ENCODE measurements around the gene GDA. TPM values are rescaled to one million over a fixed set of nuclear protein-coding genes. Genes with fewer than 3 reads are reported as not detected.
A peak's percentile ranks its signal among the peaks of the same experiment; 100 is the strongest.

GDA gene
- total RNA-seq, 1 experiment from 2014 or later = 24.3 TPM

DNA sequence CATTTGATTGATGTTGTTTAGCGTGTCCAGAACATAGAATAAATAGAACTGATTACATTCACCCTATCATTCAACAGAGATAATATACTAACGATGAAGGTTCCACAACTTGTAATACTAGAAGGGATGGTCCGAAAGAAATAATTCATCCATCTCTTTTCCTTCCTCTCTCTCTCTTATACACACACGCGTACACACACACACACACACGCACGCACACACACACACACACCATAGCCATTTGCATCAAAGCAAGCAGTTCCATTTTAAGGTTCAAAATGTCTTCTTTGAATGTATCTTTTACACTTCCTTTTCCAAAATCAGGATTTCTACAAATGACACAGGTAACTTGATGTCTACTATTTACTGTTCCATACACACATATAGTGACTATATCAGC is 887 bp downstream of the GDA start:
- H3K9me3 Mint-ChIP-seq (ENCODE audit: low read depth, unreplicated experiment) = peaks cover 4% of the 10 kb centered on the region
- intact Hi-C loops (cut with micrococcal nuclease; ENCODE audit: unreplicated experiment) = loop anchor here (5.0 to 10.0 kb wide), 2 partner anchors 122 to 675 kb away; no protein-coding TSS in a partner anchor
- H3K27me3 Mint-ChIP-seq (ENCODE audit: unreplicated experiment) = no peaks in the 10 kb centered on the region
- DNase-seq = peak; percentile 24
- TF ChIP-seq, protein P1, sequence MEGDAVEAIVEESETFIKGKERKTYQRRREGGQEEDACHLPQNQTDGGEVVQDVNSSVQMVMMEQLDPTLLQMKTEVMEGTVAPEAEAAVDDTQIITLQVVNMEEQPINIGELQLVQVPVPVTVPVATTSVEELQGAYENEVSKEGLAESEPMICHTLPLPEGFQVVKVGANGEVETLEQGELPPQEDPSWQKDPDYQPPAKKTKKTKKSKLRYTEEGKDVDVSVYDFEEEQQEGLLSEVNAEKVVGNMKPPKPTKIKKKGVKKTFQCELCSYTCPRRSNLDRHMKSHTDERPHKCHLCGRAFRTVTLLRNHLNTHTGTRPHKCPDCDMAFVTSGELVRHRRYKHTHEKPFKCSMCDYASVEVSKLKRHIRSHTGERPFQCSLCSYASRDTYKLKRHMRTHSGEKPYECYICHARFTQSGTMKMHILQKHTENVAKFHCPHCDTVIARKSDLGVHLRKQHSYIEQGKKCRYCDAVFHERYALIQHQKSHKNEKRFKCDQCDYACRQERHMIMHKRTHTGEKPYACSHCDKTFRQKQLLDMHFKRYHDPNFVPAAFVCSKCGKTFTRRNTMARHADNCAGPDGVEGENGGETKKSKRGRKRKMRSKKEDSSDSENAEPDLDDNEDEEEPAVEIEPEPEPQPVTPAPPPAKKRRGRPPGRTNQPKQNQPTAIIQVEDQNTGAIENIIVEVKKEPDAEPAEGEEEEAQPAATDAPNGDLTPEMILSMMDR (IDR thresholded peaks at IDR 0.05; ENCODE audit: unreplicated experiment) = no peak
- H3K27ac Mint-ChIP-seq (ENCODE audit: unreplicated experiment) = peak overlapping the region; percentile 87
- CTCF ChIA-PET = no interaction called here
- BruUV-seq (replicated peaks) = no TSS peak
- H3K36me3 Mint-ChIP-seq (ENCODE audit: insufficient read depth, unreplicated experiment) = peaks cover 36% of the 10 kb centered on the region
- H3K4me3 Mint-ChIP-seq (ENCODE audit: low read depth, unreplicated experiment) = peak overlapping the region; percentile 84
- H3K4me1 Mint-ChIP-seq (ENCODE audit: low read depth, unreplicated experiment) = peaks cover 28% of the 10 kb centered on the region

GRCh38 chr9:72150661-72151060 is 1.4 kb downstream of the GDA start:
- CTCF ChIA-PET = no interaction called here
- peak; percentile 30 for DNase-seq
- TSS peak; percentile 62 for BruUV-seq (replicated peaks)
- peaks cover 28% of the 10 kb centered on the region for H3K4me1 Mint-ChIP-seq (ENCODE audit: low read depth, unreplicated experiment)
- H3K27ac Mint-ChIP-seq (ENCODE audit: unreplicated experiment) = peak overlapping the region; percentile 87
- intact Hi-C loops (cut with micrococcal nuclease; ENCODE audit: unreplicated experiment) = loop anchor here (5.0 to 10.0 kb wide), 2 partner anchors 122 to 674 kb away; no protein-coding TSS in a partner anchor
- peak overlapping the region; percentile 84 for H3K4me3 Mint-ChIP-seq (ENCODE audit: low read depth, unreplicated experiment)
- H3K27me3 Mint-ChIP-seq (ENCODE audit: unreplicated experiment) = no peaks in the 10 kb centered on the region
- peaks cover 39% of the 10 kb centered on the region for H3K36me3 Mint-ChIP-seq (ENCODE audit: insufficient read depth, unreplicated experiment)
- TF ChIP-seq, protein P1 (IDR thresholded peaks at IDR 0.05; ENCODE audit: unreplicated experiment) = no peak
- peaks cover 7% of the 10 kb centered on the region for H3K9me3 Mint-ChIP-seq (ENCODE audit: low read depth, unreplicated experiment)

- no TSS peak for BruUV-seq (replicated peaks)
- no peaks in the 10 kb centered on the region for H3K27me3 Mint-ChIP-seq (ENCODE audit: unreplicated experiment)
- H3K9me3 Mint-ChIP-seq (ENCODE audit: low read depth, unreplicated experiment) = peaks cover 9% of the 10 kb centered on the region
- H3K36me3 Mint-ChIP-seq (ENCODE audit: insufficient read depth, unreplicated experiment) = peaks cover 42% of the 10 kb centered on the region
- peak overlapping the region; percentile 87 for H3K27ac Mint-ChIP-seq (ENCODE audit: unreplicated experiment)
- H3K4me3 Mint-ChIP-seq (ENCODE audit: low read depth, unreplicated experiment) = peak overlapping the region; percentile 84
- TF ChIP-seq, protein P1 (IDR thresholded peaks at IDR 0.05; ENCODE audit: unreplicated experiment) = no peak
- DNase-seq = no peak
- CTCF ChIA-PET = interaction anchor here (0.5 to 1.0 kb wide), 3 partner anchors 17 to 212 kb away, joined by 3 to 5 read pairs (median 4); no protein-coding TSS in a partner anchor
- intact Hi-C loops (cut with micrococcal nuclease; ENCODE audit: unreplicated experiment) = loop anchor here (5.0 to 10.0 kb wide), 2 partner anchors 121 to 674 kb away; no protein-coding TSS in a partner anchor
- peaks cover 32% of the 10 kb centered on the region for H3K4me1 Mint-ChIP-seq (ENCODE audit: low read depth, unreplicated experiment)
Observed at GRCh38 chr9:72151104-72151503, 1.9 kb downstream of the GDA start.

GRCh38 chr9:72154468-72155285 is 5.4 kb downstream of the GDA start:
- H3K27ac Mint-ChIP-seq (ENCODE audit: unreplicated experiment) = peak overlapping the region; percentile 92
- TSS peak; percentile 40 for BruUV-seq (replicated peaks)
- peak; percentile 44 for DNase-seq

More at GRCh38 chr9:72154468-72155285, 5.4 kb downstream of the GDA start:
- H3K36me3 Mint-ChIP-seq (ENCODE audit: insufficient read depth, unreplicated experiment) = peaks cover 33% of the 10 kb centered on the region
- no peaks in the 10 kb centered on the region for H3K27me3 Mint-ChIP-seq (ENCODE audit: unreplicated experiment)
- intact Hi-C loops (cut with micrococcal nuclease; ENCODE audit: unreplicated experiment) = loop anchor here (1.0 to 10.0 kb wide), 3 partner anchors 63 to 670 kb away; no protein-coding TSS in a partner anchor
- CTCF ChIA-PET = interaction anchor here (0.6 to 1.0 kb wide), 2 partner anchors 348 to 611 kb away, joined by 3 read pairs; no protein-coding TSS in a partner anchor
- TF ChIP-seq, protein P1 (IDR thresholded peaks at IDR 0.05; ENCODE audit: unreplicated experiment) = no peak
- H3K9me3 Mint-ChIP-seq (ENCODE audit: low read depth, unreplicated experiment) = peaks cover 10% of the 10 kb centered on the region
- H3K4me1 Mint-ChIP-seq (ENCODE audit: low read depth, unreplicated experiment) = peaks cover 28% of the 10 kb centered on the region
- H3K4me3 Mint-ChIP-seq (ENCODE audit: low read depth, unreplicated experiment) = peak overlapping the region; percentile 52

Data from Calu3 (cell line).